HG02588 (cell line): ENCODE data around the gene PSMG3.
"Not testable (repeated sequence)": the region's sequence is repeated elsewhere in the genome, so short reads cannot be mapped to it uniquely, and the experiment has no call there.

Experiments used
- ATAC-seq: cut with Tn5 transposase; IDR thresholded peaks from one replicate; pipeline ENCODE4 v1.9.1; 2021; ENCODE audit warnings: mild to moderate bottlenecking, moderate library complexity; ENCODE audit not compliant: unreplicated experiment

PSMG3 gene

DNA sequence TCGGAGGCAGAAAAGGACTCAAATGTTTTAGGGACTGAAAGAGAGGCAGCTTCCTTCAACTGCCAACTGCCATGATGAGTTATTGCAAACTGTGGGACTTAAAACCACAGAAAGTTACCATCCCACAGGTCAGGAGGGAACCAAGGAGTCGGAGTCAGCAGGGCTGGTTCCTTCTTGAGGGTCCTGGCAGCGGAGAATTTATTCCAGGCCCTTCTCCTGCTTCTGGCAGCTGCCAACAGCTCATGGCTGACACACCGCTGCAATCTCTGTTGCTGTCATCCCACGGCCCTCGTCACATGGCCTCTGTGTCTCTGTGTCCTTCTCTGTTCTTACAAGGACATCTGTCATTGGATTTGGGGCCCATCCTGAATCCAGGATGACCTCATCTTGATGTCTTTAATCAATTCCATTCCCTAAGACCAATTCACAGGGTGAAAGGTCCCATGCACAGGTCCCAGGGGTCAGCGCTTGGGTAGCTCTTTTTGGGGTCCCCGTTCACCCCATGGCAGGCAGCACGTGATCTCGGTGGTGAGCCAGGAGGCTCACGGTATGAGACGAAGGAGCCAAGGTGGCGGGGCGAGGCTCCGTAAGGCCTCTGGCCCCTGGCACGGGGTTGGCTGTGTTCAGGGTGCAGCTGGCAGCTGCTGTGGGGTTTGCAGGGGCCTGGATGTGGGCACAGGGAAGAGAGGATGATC lies 27.4 kb upstream of the PSMG3 start:
- no peak for ATAC-seq

DNA sequence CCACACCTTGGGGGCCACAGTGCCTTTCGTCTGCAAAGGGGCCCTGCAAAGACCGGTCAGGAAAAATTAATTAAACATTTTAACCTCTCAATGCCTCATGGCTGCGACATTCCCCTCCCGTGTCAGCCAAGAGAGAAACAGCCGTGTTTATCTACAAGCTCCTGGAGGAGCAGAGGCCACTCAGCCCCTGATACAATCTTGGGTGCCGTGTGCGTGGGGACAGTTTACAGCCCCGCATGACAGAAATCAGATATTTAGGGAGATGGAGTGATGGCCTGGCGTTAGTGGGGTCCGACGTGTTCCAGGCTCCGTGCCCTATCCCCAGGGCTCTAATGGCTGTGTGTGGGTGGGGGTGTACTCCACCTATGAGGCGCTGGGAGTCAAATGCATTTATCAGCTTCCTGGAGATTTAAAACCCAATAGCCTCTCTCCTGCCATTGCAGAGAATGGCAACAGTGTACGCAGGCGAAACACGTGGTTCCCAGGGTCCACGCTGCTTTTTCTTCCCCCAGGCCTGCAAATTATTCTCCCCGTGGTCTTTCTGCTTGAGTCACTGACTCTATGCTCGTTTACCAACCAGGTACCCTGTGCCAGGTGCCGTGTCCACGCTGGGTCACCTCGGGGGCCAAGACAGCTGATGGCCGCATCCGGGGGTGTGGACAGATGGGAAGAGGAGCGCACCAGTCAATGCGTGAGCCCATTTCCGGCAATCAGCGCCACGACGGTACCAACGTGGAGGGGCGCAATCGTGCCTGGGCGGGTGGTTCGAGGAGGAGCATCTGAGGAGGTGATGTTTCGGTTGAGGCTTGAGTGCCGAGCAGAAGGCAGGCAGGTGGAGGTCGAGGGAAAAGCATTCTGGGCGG lies 26.6 kb upstream of the PSMG3 start:
- no peak for ATAC-seq

DNA sequence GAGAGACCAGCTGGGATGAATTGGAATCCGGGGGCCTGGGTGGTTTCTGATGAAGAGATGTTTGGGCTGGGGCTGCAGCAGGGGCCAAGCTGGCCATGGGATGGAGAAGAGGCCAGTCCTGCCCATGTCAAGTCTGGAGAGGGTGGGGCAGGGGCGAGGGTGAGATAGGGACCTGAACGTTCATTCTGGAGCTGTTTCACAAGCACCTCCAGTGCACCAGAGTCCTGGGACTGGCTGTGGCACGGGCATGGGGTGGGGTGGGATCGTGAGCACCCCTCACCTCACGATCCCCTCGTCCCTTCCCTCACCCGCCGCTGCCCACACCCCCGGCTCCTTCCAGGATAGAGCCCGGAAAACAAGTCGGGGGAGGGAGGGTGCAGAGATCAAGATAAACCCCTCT lies 25.8 kb upstream of the PSMG3 start:
- ATAC-seq, result no peak

DNA sequence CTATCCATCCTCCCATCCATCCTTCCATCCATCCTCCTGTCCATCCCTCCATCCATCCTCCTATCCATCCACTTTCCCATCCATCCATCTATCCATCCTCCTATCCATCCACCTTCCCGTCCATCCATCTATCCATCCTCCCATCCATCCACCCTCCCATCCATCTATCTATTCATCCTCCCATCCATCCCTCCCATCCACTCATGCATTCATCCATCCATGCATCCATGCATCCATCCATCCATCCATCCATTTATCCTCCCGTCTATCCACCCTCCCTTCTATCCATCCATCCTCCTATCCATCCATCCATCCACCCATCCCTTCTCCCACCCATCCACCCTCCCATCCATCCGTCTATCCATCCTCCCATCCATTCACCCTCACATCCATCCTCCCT lies 25.2 kb upstream of the PSMG3 start:
- no peak for ATAC-seq

DNA sequence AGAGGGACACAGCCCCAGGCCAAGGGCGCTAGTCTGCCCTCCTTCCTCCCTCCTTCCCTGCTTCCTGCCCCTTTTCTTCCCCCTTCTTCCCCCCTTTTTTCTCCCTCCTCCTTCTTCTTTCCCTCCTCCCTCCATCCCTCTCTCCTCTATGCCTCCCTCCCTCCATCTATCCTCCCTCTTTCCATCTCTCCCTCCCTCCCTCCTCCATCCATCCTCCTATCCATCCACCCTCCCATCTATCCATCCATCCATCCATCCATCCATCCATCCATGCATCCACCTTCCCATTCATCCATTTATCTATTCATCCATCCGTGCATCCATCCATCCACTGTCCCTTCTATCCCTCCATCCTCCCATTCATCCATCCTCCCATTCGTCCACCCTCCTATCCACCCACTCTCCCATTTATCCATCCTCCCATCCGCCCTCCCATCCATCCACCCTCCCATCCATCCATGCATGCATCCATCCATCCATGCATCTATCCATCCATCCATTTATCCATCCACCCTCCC lies 24.1 kb upstream of the PSMG3 start:
- no peak for ATAC-seq

DNA sequence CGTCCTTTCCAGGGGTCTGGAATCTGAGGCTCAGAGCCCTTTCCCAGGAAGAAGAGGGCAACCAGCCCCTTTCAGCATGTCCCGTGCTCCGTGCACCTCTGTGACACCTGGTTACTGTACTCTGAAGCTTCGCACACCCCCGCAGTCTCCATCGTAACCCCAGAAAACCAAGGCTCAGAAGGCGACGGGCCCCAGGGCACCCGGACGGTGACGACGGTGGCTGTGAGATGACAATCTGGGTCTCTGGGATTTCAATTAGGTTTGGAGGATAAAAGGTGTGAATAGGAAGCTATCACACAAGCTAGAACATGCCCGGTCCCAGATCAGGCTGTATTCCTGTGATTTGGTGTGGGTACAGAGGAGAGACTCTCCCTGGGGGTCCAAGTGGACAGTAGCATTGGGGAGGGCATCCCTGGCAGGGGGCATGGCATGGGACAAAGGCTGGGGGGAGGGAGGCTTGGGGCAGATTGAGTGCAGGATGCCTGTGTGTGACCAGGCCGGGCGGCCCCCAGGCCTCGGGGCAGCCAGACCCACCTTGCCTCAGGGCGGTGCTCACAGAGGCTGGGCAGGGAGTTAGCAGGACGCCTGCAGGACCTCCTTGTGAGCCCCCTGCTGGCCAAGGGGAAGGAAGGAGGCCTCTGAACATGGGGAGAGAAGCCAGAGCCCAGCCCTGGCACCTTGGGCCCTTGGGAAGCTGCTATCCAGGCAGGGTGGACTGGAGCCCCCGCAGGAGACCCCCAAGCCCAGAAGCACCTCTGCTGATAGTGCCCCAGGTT lies 23.4 kb upstream of the PSMG3 start:
- ATAC-seq, result no peak

DNA sequence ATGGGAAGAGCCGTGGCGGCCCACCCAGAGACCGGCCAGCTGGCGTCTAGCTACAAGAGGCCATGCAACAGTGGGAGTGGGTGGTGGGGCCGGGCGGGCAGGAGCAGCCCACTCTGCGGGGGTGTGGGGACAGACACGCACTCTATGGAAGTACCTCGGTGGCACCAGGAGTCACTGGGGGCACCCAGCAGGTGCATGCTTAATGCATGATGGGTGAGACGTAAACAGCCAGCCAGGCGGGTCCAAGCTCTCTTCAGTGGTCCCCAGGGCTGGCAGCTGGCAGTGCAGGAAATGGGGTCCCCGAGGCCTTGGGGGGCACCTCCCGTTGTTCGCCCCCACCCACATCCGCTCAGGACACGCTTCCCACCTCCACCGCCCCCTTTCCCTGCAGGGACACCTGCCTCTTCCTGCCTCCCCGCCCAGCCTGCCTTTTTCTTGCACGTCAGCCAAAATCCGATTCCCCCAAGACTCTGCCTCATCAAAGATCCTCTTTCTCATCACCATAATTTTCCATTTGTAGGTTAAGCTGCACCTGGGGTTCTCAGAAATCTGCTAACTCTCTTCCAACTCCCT lies 22.6 kb upstream of the PSMG3 start:
- no peak for ATAC-seq

DNA sequence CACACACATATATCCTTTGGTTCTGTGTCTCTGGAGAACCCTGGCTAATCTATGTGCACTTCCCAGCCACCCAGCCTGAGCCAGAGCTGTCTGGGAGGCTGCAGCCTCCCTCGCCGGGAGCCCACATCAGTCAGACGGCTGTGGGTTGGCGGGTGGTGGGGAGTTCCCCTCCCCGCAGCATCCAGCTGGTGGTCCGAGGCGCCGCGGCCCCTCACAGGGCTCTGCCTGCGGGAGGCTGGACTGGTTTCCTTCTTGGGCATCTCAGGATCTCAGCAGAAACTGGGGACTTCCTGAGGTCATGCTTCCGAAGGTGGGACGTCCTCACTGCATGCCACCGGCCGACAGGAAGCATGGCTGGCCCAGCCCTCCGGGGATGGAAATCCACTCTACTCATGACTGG lies 22.0 kb upstream of the PSMG3 start:
- no peak for ATAC-seq

DNA sequence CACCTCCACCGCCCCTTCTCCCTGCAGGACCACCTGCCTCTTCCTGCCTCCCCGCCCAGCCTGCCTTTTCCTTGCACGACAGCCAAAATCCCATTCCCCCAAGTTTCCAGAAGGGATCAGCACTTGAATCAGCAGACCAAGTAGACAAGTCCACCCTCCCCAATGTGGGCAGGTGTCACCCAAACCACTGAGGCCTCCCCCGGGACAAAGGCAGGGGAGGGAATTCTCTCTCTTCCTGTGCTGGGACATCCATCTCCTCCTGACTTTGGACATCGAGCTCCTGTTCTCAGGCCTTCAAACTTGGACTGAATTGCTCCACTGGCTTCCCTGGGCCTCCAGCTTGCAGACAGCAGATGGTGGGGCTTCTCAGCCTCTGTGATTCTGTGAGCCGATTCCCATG lies 21.6 kb upstream of the PSMG3 start:
- no peak for ATAC-seq

DNA sequence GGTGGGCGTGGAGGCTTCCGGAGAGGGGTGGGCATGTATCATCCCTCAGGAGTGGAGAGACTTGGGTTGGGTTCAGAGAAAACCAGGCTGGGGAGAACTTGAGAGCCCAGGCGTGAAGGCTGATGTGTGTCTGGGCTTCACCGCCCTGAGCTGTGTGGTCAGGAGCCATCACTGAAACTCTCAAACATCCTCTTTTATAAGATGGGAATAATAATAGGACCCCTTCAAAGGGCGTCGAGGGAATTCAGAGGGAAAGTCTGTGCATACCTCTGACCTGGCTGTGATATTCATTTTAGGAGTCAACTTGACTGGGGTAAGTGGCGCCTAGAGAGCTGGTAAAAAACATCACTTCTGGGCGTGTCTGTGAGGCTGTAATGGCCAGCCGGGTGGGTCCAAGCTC lies 21.1 kb upstream of the PSMG3 start:
- ATAC-seq, result no peak

DNA sequence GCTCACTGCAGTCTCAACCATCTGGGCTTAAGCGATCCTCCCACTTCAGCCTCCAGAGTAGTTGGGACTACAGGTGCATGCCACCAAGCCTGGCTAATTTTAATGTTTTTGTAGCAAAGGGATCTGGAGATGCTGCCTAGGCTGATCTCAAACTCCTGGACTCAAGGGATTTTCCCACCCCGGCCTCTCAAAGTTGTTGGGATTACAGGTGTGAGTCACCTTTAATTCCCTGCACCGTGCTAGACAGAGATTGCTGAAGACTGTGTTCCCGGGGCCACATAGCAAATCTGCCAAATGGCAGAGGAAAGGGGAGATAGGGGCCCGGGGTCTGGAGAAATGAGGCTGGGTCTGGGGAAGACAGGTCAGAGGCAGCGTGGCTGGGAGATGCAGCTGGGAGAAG lies 20.6 kb upstream of the PSMG3 start:
- ATAC-seq, result no peak

DNA sequence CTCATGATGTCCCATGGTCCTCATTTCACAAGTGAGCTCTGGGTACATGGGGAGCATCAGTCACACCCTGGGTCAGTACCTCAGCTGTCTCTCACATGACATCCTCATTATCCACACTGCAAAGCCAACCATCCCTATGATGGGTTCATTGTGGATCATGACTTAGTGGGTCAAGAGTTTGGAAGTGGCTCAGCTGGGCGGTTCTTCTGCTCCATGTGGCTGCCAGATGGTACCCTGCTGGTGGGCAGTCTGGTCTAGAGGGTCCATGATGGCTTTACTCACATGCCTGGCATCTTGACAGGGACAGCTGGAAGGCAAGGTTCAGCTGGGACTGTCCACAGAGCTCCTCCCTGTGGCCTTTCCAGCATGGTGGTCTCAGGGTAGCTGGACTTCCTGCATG lies 19.1 kb upstream of the PSMG3 start:
- no peak for ATAC-seq

DNA sequence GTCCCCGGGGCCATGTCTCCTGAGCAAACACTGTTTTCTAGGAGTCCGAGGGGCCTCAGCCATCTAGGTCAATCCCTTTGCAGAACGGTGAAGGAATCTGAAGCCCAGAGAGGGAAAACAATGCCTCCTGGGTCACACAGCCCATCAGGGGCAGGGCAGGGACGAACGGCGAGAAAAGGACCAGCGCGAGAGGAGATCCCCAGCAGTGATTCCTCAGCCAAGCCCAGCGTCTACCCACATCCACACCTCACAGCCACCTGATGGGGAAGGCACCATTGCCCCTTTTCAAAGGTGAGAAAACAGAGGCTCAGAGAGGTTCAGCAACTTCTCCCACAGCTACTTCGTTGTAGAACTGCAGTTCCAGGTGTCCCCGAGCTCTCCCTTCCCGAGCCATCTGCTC lies 17.9 kb upstream of the PSMG3 start:
- ATAC-seq, result no peak

DNA sequence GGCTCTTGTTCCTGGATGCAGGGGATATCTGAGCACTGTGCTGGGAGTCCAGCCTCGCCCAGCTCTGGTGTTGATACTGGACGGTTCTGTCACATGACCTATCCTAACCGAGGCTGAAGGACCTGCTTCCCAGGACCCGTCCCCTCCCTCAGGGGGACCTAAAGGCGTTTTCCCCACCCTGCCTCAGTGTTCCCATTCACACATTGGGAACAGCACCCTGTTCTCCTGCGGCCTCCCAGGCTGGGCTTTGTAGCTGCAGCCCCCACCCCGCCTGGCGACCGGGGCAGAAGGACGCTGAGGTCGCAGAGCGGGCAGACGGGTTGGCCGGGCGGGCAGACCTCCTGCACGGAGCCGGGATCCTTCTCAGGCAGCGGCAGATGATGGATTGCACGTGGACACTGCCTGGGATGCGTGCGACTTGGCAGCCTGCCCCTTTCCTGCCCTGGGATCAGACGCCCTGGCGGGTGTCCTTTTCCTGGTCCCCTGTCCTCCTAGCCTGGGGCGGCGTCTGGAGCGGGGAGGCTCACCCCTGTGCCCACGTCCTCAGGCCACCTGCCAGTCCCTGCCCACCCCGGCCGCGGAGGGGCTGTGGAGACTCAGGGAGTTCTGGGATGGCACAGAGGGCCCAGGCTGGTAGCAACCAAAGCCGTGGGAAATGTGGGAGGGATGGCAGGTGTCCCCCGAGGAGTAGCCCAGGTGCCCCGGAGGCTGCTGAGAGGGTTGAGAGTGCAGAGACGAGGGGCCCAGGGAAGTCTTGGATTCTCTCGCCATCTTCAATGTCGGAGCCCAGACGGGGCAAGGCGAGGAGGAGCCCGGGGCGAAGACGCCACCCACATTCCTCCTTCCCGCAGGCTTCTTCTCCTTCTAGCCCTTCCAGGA lies 17.2 kb upstream of the PSMG3 start:
- ATAC-seq, result no peak

DNA sequence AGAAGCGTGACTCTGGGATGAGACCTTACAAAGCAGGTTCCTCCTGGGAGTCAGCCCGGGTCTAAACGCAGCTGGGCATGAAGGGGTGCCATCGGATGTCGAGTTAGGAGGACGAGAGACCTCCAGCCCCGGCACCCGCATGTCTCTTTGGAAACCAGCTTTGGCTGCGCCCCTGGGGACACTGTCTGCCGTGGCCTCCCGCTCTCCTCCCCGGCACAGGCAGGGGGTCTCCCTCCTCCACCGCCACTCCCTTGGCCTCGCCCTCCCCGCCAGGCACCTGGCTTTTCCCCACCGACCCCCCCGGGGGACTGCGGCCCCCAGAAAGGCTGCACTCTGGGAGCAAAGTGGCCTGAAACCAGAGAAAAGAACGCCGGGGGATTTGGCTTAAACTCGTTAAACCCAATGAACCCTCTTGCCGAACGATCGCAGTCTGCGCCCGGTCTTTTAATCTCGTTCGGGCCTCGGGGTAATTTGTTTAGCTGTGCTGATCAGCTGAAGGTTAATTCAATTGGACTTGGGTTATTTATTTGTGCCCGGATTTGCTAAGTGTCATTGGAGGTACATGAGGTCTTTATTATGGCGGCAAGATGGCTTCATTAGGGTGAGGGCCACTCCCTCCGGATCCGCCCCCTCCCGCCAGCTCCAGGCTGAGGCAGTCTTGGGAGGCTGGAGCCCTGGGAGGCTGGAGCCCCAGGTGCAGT lies 16.4 kb upstream of the PSMG3 start:
- no peak for ATAC-seq

DNA sequence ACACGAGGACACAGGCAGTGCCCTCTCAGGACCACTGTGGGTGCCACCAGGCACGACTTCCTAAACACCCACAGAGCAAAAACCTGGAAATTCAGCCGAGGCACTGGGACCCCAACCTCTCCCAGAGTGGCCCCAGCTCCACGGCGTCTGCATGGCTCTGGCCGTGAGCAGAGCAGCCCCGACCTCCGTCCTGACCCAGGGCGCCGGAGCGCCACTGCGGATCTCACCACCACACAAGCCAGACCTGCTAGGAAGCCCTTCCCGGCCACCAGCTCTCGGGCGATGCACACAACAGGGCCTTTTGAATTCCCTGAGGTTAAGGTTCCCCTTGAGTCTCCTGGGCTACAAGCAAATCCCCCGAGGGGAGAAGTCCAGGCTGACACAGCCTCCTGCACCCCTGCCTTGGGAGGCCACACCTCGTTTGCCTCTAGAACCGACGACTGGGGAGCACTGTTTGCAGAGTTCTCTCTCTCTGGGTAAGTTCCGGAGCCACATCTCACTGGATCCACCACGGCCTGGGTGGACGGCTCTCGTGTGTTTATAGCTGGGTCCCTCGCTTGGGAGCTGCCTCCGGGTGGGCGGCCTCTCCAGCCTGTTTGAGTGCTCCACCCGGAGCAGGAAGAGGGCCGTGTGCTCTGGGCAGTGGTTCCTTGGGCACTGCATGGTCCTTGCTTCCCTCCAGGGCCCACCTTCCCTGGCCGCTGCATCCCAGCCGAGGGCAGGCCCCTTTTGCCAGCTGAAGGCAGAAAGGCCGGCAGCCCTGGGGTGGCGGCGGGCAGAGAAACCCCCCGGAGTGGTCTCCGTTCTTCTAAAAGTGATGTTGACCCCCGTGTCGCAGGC lies 15.5 kb upstream of the PSMG3 start:
- no peak for ATAC-seq

DNA sequence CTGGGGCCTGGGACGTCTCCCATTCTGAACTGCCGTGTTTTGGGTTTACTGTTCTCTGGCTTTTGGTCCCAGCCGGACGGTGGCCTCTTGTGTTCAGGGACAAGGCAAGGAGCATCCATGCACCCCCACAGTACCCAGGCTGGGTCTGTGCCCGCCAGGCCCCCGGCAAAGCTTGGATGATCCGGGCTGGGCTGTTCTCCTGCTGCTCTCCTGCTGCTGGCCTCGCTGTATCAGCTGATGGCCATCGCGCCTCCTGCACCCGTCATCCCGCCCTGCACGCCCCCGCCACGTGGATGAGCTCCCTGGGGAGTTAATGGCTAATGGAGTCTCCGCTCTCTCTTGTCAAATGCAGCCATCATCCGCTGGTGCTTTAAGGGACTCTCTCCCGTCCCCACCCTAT lies 14.9 kb upstream of the PSMG3 start:
- no peak for ATAC-seq

DNA sequence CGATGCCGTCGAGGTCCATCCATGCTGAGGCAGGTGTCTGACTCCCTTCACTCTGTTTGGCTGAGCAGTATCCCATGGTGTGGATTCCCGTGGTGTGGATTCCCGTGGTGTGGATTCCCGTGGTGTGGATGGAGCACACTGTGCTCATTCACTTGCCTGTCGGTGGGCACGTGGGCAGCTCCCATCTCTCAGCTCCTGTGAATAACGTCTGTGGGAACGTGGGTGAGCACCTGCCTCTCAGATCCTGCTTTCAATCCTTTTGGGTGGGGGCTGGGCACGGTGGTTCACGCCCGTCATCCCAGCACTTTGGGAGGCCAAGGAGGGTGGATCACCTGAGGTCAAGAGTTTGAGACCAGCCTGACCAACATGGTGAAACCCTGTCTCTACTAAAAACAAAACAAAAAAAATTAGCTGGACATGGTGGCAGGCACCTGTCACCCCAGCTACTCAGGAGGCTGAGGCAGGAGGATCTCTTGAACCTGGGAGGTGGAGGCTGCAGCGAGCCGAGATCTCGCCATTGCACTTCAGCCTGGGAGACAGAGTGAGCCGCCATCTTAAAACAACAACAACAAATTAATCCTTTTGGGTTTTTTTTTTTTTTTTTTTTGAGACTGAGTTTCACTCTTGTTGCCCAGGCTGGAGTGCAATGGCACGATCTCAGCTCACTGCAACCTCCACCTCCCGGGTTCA lies 13.6 kb upstream of the PSMG3 start:
- not testable (repeated sequence) for ATAC-seq
